ENCODE data around the gene GRID2.

DNA sequence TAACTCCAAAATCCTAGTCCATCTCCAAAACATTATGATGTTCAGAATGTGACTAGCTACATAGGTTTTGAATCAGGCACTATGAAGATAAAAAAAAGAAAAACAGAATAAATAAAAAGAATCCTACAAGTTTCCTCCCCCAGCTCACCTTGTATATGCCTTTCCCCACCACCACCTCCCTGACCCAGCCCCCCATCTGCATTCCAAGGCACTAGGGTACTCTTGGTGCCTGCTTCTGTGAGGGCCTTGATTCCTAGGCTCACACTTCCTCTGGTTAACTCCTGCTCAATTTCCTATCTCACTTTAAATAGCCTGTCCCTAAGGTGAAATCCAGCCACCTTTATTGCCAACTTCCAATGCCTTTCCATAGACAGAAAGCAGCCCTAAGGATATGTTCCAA, 1346.1 kb downstream of the GRID2 start:
- TF ChIP-seq, protein P1, sequence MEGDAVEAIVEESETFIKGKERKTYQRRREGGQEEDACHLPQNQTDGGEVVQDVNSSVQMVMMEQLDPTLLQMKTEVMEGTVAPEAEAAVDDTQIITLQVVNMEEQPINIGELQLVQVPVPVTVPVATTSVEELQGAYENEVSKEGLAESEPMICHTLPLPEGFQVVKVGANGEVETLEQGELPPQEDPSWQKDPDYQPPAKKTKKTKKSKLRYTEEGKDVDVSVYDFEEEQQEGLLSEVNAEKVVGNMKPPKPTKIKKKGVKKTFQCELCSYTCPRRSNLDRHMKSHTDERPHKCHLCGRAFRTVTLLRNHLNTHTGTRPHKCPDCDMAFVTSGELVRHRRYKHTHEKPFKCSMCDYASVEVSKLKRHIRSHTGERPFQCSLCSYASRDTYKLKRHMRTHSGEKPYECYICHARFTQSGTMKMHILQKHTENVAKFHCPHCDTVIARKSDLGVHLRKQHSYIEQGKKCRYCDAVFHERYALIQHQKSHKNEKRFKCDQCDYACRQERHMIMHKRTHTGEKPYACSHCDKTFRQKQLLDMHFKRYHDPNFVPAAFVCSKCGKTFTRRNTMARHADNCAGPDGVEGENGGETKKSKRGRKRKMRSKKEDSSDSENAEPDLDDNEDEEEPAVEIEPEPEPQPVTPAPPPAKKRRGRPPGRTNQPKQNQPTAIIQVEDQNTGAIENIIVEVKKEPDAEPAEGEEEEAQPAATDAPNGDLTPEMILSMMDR (conservative IDR thresholded peaks at IDR 0.05; ENCODE audit: low read depth, low read length): no peak
- TF ChIP-seq, protein P2, sequence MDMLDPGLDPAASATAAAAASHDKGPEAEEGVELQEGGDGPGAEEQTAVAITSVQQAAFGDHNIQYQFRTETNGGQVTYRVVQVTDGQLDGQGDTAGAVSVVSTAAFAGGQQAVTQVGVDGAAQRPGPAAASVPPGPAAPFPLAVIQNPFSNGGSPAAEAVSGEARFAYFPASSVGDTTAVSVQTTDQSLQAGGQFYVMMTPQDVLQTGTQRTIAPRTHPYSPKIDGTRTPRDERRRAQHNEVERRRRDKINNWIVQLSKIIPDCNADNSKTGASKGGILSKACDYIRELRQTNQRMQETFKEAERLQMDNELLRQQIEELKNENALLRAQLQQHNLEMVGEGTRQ (IDR thresholded peaks at IDR 0.05; ENCODE audit: low read depth, low read length): no peak
- no peak for TF ChIP-seq CHD1 (IDR thresholded peaks at IDR 0.05; ENCODE audit: low read depth, low read length)
- TF ChIP-seq FOS (IDR thresholded peaks at IDR 0.05; ENCODE audit: low read depth, low read length): no peak
- no peak for TF ChIP-seq RAD21 (IDR thresholded peaks at IDR 0.05; ENCODE audit: low read length)
- no peak for TF ChIP-seq RCOR1 (IDR thresholded peaks at IDR 0.05; ENCODE audit: insufficient replicate concordance, low read length)
- TF ChIP-seq POLR2A (IDR thresholded peaks at IDR 0.05; ENCODE audit: low read depth, low read length): no peak
- no peak for TF ChIP-seq SMC3 (IDR thresholded peaks at IDR 0.05; ENCODE audit: low read depth, low read length)
